SU-DHL-6 (cell line): ENCODE data around the gene UVSSA.

Experiments used
- H2AFZ ChIP-seq: fragments of 200-600 bp; sonication (generic); 2 replicates; pipeline ENCODE4 v1.6.1; 2014; ENCODE audit warnings: low read depth, mild to moderate bottlenecking, moderate library complexity, mixed read lengths, antibody characterized with exemption, low read length; ENCODE audit not compliant: severe bottlenecking
- H3F3A ChIP-seq: fragments of 200-600 bp; shearing (Covaris generic); 2 replicates; pipeline ENCODE4 v1.6.0; 2016; ENCODE audit warnings: antibody characterized with exemption, mild to moderate bottlenecking; ENCODE audit not compliant: insufficient read depth
- H3K27ac ChIP-seq: fragments of 200-600 bp; sonication (generic); 2 replicates; pipeline ENCODE4 v1.5.1; 2016; ENCODE audit warnings: low read depth, mild to moderate bottlenecking, low read length, moderate library complexity, mixed read lengths
- H3K27me3 ChIP-seq: fragments of 200-600 bp; sonication (generic), shearing (Covaris generic); 2 replicates; pipeline ENCODE4 v1.6.0; 2014; ENCODE audit warnings: mild to moderate bottlenecking, low read length
- H3K36me3 ChIP-seq: fragments of 200-600 bp; sonication (generic); 2 replicates; pipeline ENCODE4 v1.6.1; 2014; ENCODE audit warnings: mild to moderate bottlenecking, low read length, mixed read lengths
- H3K4me2 ChIP-seq: fragments of 300-600, 200-600 bp; shearing (Covaris generic), sonication (generic); 2 replicates; pipeline ENCODE4 v1.6.0; 2014; ENCODE audit warnings: low read length, low read depth, mild to moderate bottlenecking; ENCODE audit not compliant: poor library complexity, severe bottlenecking
- H3K4me3 ChIP-seq: fragments of 200-600 bp; sonication (generic); 2 replicates; pipeline ENCODE4 v1.5.1; 2014; ENCODE audit warnings: antibody characterized with exemption, low read length, mild to moderate bottlenecking, mixed read lengths; ENCODE audit not compliant: insufficient read depth, poor library complexity, severe bottlenecking
- H3K79me2 ChIP-seq: fragments of 200-600 bp; sonication (generic); 2 replicates; pipeline ENCODE4 v1.6.1; 2014; ENCODE audit warnings: mild to moderate bottlenecking, low read length, moderate library complexity; ENCODE audit not compliant: insufficient read depth
- H3K9ac ChIP-seq: fragments of 200-600 bp; sonication (generic); 2 replicates; pipeline ENCODE4 v1.7.0; 2014; ENCODE audit warnings: mild to moderate bottlenecking, low read length
- H3K9me2 ChIP-seq: fragments of 200-600 bp; sonication (generic); replicated peaks from 2 replicates; pipeline ENCODE4 v1.6.1; 2014; ENCODE audit warnings: low read length; ENCODE audit not compliant: insufficient read depth
- H3K9me3 ChIP-seq: fragments of 200-600 bp; sonication (generic); 2 replicates; pipeline ENCODE4 v1.6.1; 2014; ENCODE audit warnings: low read length, mixed read lengths; ENCODE audit not compliant: insufficient read depth
- H4K20me1 ChIP-seq: fragments of 200-600 bp; sonication (generic); 2 replicates; pipeline ENCODE4 v1.6.1; 2014; ENCODE audit warnings: low read depth, mild to moderate bottlenecking, antibody characterized with exemption, low read length, moderate library complexity, mixed read lengths
- CTCF ChIP-seq: fragments of 200-600 bp; sonication (generic); IDR thresholded peaks from one replicate; pipeline ENCODE4 v1.5.1; 2017; ENCODE audit warnings: antibody characterized with exemption, mild to moderate bottlenecking, low read length, moderate library complexity; ENCODE audit not compliant: insufficient read depth, poor library complexity, severe bottlenecking
- EZH2phosphoT487 ChIP-seq: fragments of 200-600 bp; sonication (generic), shearing (Covaris generic); conservative IDR thresholded peaks from 2 replicates; pipeline ENCODE4 v1.6.1; 2018; ENCODE audit warnings: mild to moderate bottlenecking, antibody characterized with exemption, low read length, moderate library complexity, mixed read lengths

UVSSA gene

GRCh38 chr4:1380368-1381151, 33.6 kb downstream of the UVSSA start:
- no peaks in the 10 kb centered on the region for H3K9me2 ChIP-seq
- H3K36me3 ChIP-seq, result no peaks in the 10 kb centered on the region
- H3K27ac ChIP-seq, result no peak overlapping the region
- no peaks in the 10 kb centered on the region for H3K79me2 ChIP-seq
- no peaks in the 10 kb centered on the region for H3F3A ChIP-seq
- H3K4me3 ChIP-seq, result no peak overlapping the region
- H3K27me3 ChIP-seq, result no peaks in the 10 kb centered on the region
- no peaks in the 10 kb centered on the region for H4K20me1 ChIP-seq
- H3K9me3 ChIP-seq, result no peaks in the 10 kb centered on the region
- TF ChIP-seq CTCF (no peak), EZH2phosphoT487 (no peak)
- H2AFZ ChIP-seq, result no peak overlapping the region
- H3K9ac ChIP-seq, result no peak overlapping the region
- no peak overlapping the region for H3K4me2 ChIP-seq

GRCh38 chr4:1381181-1381621, 34.2 kb downstream of the UVSSA start:
- TF ChIP-seq CTCF, result no peak
- no peak for TF ChIP-seq EZH2phosphoT487
- H4K20me1 ChIP-seq, result no peaks in the 10 kb centered on the region

GRCh38 chr4:1381944-1382541, 35.0 kb downstream of the UVSSA start:
- no peaks in the 10 kb centered on the region for H3K36me3 ChIP-seq
- H3K9me2 ChIP-seq, result no peaks in the 10 kb centered on the region
- H3K79me2 ChIP-seq, result no peaks in the 10 kb centered on the region
- TF ChIP-seq CTCF (no peak), EZH2phosphoT487 (no peak)
- H3K4me2 ChIP-seq, result no peak overlapping the region
- no peak overlapping the region for H3K27ac ChIP-seq
- no peaks in the 10 kb centered on the region for H3F3A ChIP-seq
- no peak overlapping the region for H3K4me3 ChIP-seq
- H3K27me3 ChIP-seq, result no peaks in the 10 kb centered on the region
- no peaks in the 10 kb centered on the region for H4K20me1 ChIP-seq
- no peak overlapping the region for H3K9ac ChIP-seq
- H2AFZ ChIP-seq, result no peak overlapping the region
- no peaks in the 10 kb centered on the region for H3K9me3 ChIP-seq

More at GRCh38 chr4:1381181-1381621, 34.2 kb downstream of the UVSSA start:
- H3K27me3 ChIP-seq, result no peaks in the 10 kb centered on the region
- no peaks in the 10 kb centered on the region for H3F3A ChIP-seq
- no peaks in the 10 kb centered on the region for H3K79me2 ChIP-seq
- no peak overlapping the region for H2AFZ ChIP-seq
- H3K9me2 ChIP-seq, result no peaks in the 10 kb centered on the region
- no peak overlapping the region for H3K4me2 ChIP-seq
- H3K36me3 ChIP-seq, result no peaks in the 10 kb centered on the region
- no peaks in the 10 kb centered on the region for H3K9me3 ChIP-seq
- H3K9ac ChIP-seq, result no peak overlapping the region
- no peak overlapping the region for H3K27ac ChIP-seq
- no peak overlapping the region for H3K4me3 ChIP-seq
